Gastrocnemius medialis (tissue), 4 donors: ENCODE measurements around the gene LDHAL6B. TPM values are rescaled to one million over a fixed set of nuclear protein-coding genes. Genes with fewer than 3 reads are reported as not detected.

Experiments
- ATAC-seq, 2 donors: fragments of 150-250 bp; one replicate each; pipeline ENCODE4 v1.9.1; 2016
- DNase-seq, 2 donors: peaks; one replicate each; pipeline ENCODE4 v3.0.0-alpha.2; 2019
- H3K27ac ChIP-seq, 4 donors: fragments of 200-600 bp; sonication (generic); 1 replicate in 1 of 4; 2 replicates in 3 of 4; pipeline ENCODE4 v1.5.1; 2016 to 2018; ENCODE audit warnings: mild to moderate bottlenecking in 2 of 4, moderate library complexity in 1 of 4
- H3K27me3 ChIP-seq, 3 donors: fragments of 200-600 bp; sonication (generic) in 2 of 3; 1 replicate in 1 of 3; 2 replicates in 2 of 3; pipeline versions ENCODE4 v1.5.1 to v1.6.0; 2016 to 2019; ENCODE audit warnings: mild to moderate bottlenecking in 1 of 3, moderate library complexity in 1 of 3
- H3K36me3 ChIP-seq, 2 donors: fragments of 200-600 bp; sonication (generic) in 1 of 2; one replicate each; pipeline ENCODE4 v1.5.1; 2017 to 2018
- H3K4me1 ChIP-seq, 2 donors: fragments of 200-600 bp; sonication (generic) in 1 of 2; one replicate each; pipeline ENCODE4 v1.5.1; 2016 to 2017; ENCODE audit warnings: mild to moderate bottlenecking in 2 of 2
- H3K4me3 ChIP-seq, 4 donors: fragments of 200-600 bp; sonication (generic) in 3 of 4; 1 replicate in 1 of 4; 2 replicates in 3 of 4; pipeline ENCODE4 v1.5.1; 2016 to 2019; ENCODE audit warnings: mild to moderate bottlenecking in 2 of 4
- H3K9me3 ChIP-seq, 3 donors: fragments of 200-600 bp; sonication (generic) in 2 of 3; 1 replicate in 1 of 3; 2 replicates in 2 of 3; pipeline ENCODE4 v1.5.1; 2016 to 2019
- POLR2A ChIP-seq, 2 donors: fragments of 450-650 bp; IDR thresholded peaks; one replicate each; pipeline ENCODE4 v1.6.1; 2017; ENCODE audit warnings: antibody characterized with exemption in 2 of 2, mild to moderate bottlenecking in 2 of 2, moderate library complexity in 2 of 2
- in situ Hi-C, 4 donors: fragments of 200-750 bp; cut with MboI; loops; one replicate each; pipeline versions ENCODE4 v1.15.0 to v1.8.0; 2017; ENCODE audit warnings: low sequenced_read_pairs in 4 of 4
- intact Hi-C: fragments of 100-400 bp; cut with DNase I; formaldehyde crosslinking; loops from one replicate; pipeline ENCODE4 v1.15.1; 2023; ENCODE audit warnings: low total_unique reads
- microRNA counts, 2 donors: library from miRNA; unstranded; fragments of <30 nt; microRNA quantifications; one replicate each; lab custom pipeline; 2016
- microRNA-seq, 2 donors: library from miRNA; unstranded; fragments of <30 nt; microRNA quantifications; one replicate each; pipeline ENCODE4, GENCODE V29; 2016; ENCODE audit warnings: borderline replicate concordance in 2 of 2
- total RNA-seq, 4 donors: library from RNA; depleted of rRNA; stranded (reverse); fragments of >200 nt; gene quantifications; one replicate each; pipeline versions ENCODE4 v1.1.0 to v1.2.3, GENCODE V29; 2016
- TF ChIP-seq, protein P1 (sequence below), 5 experiments: fragments of 450-650 bp in 3 of 5; fragments of 200-600 bp in 2 of 5; sonication (generic) in 2 of 5; IDR thresholded peaks in 4 of 5; conservative IDR thresholded peaks in 1 of 5; 1 replicate in 4 of 5; 2 replicates in 1 of 5; pipeline ENCODE4 v1.5.1; 2016 to 2019; ENCODE audit warnings: antibody characterized with exemption in 5 of 5, mild to moderate bottlenecking in 3 of 5, moderate library complexity in 3 of 5

Gene LDHAL6B
- total RNA-seq, 4 donors from 2014 or later: not detected

DNA sequence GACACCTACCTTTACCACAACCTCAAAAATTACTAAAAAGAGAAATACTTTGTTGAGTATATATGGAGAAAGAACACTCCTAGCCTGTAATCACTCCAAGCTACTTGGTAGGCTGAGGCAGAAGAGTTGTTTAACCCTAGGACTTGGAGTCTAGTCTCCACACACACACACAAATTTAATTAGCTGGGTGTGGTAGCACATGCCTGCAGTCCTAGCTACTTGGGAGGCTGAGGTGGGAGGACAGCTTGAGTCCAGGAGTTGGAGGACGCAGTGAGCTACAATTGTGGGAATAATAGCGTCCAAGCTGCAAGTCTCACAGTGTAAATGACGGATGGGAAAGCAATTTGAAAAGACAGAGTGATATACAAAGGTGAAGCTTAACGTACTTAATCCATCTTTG is 50.5 kb downstream of the LDHAL6B start:
- ATAC-seq: no peak
- Histone ChIP-seq H3K9me3 (no peaks in the 10 kb centered on the region), H3K27ac (no peak overlapping the region), H3K36me3 (peaks cover 0 to 17% of the 10 kb centered on the region in 2 donors), H3K4me1 (no peaks in the 10 kb centered on the region), H3K4me3 (no peak overlapping the region), H3K27me3 (no peaks in the 10 kb centered on the region)
- in situ Hi-C loops: no loop called here
- TF ChIP-seq, protein P1, sequence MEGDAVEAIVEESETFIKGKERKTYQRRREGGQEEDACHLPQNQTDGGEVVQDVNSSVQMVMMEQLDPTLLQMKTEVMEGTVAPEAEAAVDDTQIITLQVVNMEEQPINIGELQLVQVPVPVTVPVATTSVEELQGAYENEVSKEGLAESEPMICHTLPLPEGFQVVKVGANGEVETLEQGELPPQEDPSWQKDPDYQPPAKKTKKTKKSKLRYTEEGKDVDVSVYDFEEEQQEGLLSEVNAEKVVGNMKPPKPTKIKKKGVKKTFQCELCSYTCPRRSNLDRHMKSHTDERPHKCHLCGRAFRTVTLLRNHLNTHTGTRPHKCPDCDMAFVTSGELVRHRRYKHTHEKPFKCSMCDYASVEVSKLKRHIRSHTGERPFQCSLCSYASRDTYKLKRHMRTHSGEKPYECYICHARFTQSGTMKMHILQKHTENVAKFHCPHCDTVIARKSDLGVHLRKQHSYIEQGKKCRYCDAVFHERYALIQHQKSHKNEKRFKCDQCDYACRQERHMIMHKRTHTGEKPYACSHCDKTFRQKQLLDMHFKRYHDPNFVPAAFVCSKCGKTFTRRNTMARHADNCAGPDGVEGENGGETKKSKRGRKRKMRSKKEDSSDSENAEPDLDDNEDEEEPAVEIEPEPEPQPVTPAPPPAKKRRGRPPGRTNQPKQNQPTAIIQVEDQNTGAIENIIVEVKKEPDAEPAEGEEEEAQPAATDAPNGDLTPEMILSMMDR (IDR thresholded peaks at IDR 0.05 in 4 of 5, conservative IDR thresholded peaks at IDR 0.05 in 1 of 5): no peak
- no peak for TF ChIP-seq POLR2A (IDR thresholded peaks at IDR 0.05)
- no peak for DNase-seq
- intact Hi-C loops: no loop called here

MicroRNAs within 50 kb of the gene (microRNA counts, 767-probe panel; counts per million panel counts)
- microRNA hsa-miR-2116-5p (lab: Ali Mortazavi, UCI): 356 to 448 counts per million in 2 donors

Small RNAs within 50 kb of the gene (microRNA-seq; reads per million reads assigned to microRNA genes)
- gene MIR2116: 1.2 to 6.0 reads per million in 2 donors

Other genes with a start within 250 kb of the LDHAL6B start
- 10 to 100 TPM; 14.5 to 18.4 (median 15.8) TPM for gene RNF111, start 219.2 kb upstream of the LDHAL6B start, total RNA-seq
- under 1 TPM in 2 of 4 donors, not detected in 2; 0.33 to 0.62 TPM for gene CCNB2, start 101.7 kb upstream of the LDHAL6B start, total RNA-seq
- gene MYO1E, start 166.0 kb downstream of the LDHAL6B start, total RNA-seq: 10 to 100 TPM; 12.8 to 39.6 (median 30.7) TPM
- gene FAM81A, start 231.3 kb downstream of the LDHAL6B start, total RNA-seq: under 1 TPM in 2 of 4 donors, not detected in 2; 0.07 to 0.10 TPM